ENCODE measurements around the gene SETD1A. TPM values are rescaled to one million over a fixed set of nuclear protein-coding genes. Genes with fewer than 3 reads are reported as not detected.

The SETD1A gene
- total and polyA plus RNA-seq, 9 of the 15 experiments (the other 6 are each of a cell fraction or from before 2014, with no cell fraction given) = 0.08 to 36.0 (median 4.2) TPM

DNA sequence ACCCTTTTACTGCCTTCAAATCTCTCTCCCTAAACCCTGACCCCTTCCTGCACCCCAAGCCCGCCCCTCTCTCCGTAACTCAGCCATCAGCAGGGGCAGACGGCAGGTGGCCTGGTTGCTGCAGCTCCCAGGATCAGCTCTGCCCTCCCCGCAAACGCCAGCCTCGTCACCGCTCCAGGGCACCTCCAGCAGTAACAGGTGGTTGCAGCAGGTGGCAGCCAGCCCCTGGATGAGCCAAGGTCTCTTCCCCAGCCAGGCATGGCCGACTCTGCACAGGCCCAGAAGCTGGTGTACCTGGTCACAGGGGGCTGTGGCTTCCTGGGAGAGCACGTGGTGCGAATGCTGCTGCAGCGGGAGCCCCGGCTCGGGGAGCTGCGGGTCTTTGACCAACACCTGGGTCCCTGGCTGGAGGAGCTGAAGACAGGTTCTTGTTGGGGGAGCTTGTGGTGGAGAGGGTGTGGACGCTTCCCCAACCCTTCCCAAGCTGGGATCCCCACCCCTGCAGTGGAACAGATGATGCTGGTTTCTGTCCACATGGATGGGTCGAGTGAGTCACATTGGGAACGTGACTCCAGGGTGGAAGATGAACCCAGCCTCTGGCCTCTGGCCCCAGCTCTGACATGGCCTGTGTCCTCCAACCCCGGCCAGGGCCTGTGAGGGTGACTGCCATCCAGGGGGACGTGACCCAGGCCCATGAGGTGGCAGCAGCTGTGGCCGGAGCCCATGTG lies 28.0 kb downstream of the SETD1A start (continued):
- TF ChIP-seq POLR2H (tag; IDR thresholded peaks at IDR 0.05; ENCODE audit: low read depth) = no peak
- no peak for TF ChIP-seq HDAC2 (IDR thresholded peaks at IDR 0.05)
- no peak for TF ChIP-seq PREB (CRISPR knock-in tag; IDR thresholded peaks at IDR 0.05)
- peak; percentile 67; the same call in 1 of the 2 replicates for TF ChIP-seq LARP7 (IDR thresholded peaks at IDR 0.05)
- no peak for TF ChIP-seq HNRNPK (IDR thresholded peaks at IDR 0.05; ENCODE audit: low read depth, low read length, poor library complexity, severe bottlenecking)
- no peak for TF ChIP-seq PRPF4 (IDR thresholded peaks at IDR 0.05; ENCODE audit: insufficient read depth, low read depth, low read length, poor library complexity, severe bottlenecking)
- no peak; the same call in 1 of the 2 replicates for TF ChIP-seq ZNF407 (IDR thresholded peaks at IDR 0.05; ENCODE audit: low read depth)
- no peak for TF ChIP-seq DNMT1 (IDR thresholded peaks at IDR 0.05)
- TF ChIP-seq HLTF (IDR thresholded peaks at IDR 0.05) = no peak
- TF ChIP-seq ZNF146 (CRISPR knock-in tag; IDR thresholded peaks at IDR 0.05; ENCODE audit: unreplicated experiment) = no peak
- TF ChIP-seq PHB (CRISPR knock-in tag; IDR thresholded peaks at IDR 0.05) = no peak
- no peak for TF ChIP-seq BRD4 (IDR thresholded peaks at IDR 0.05)
- TF ChIP-seq GMEB1 (CRISPR knock-in tag; IDR thresholded peaks at IDR 0.05) = no peak
- no peak for TF ChIP-seq PURB (CRISPR knock-in tag; IDR thresholded peaks at IDR 0.05; ENCODE audit: low read depth)
- no peak for TF ChIP-seq SRSF1 (IDR thresholded peaks at IDR 0.05; ENCODE audit: low read depth, low read length)
- TF ChIP-seq ZC3H11A (IDR thresholded peaks at IDR 0.05; ENCODE audit: low read depth, low read length) = no peak
- TF ChIP-seq JUN (IDR thresholded peaks at IDR 0.05; ENCODE audit: borderline replicate concordance, low read depth, low read length) = no peak
- TF ChIP-seq JUN (CRISPR knock-in tag; IDR thresholded peaks at IDR 0.05; ENCODE audit: borderline replicate concordance) = no peak
- TF ChIP-seq PTTG1 (tag; IDR thresholded peaks at IDR 0.05; ENCODE audit: low read depth) = no peak
